K562 (cell line): ENCODE results near the gene HMGCL. TPM values are rescaled to one million over a fixed set of nuclear protein-coding genes. Genes with fewer than 3 reads are reported as not detected.
A peak's percentile ranks its signal among the peaks of the same experiment; 100 is the strongest.

ENCODE experiments used
- ATAC-seq: fragments of 200-7000 bp; cut with Tn5 transposase; 3 replicates; pipeline ENCODE4 v1.9.1; 2020; ENCODE audit warnings: moderate library complexity
- BruUV-seq: library from RNA; stranded (reverse); fragments of 400-500 nt; replicated peaks from 2 replicates; lab custom pipeline; 2021; lab: Mats Ljungman, UMichigan
- CTCF ChIA-PET: fragments of 300-600 bp; formaldehyde crosslinking; extraction: SDS; loops from one replicate; lab custom pipeline; 2021; ENCODE audit warnings: low intra/inter-chr PET ratio; lab: Yijun Ruan, JAX
- POLR2A ChIA-PET: fragments of 300-600, 350-650 bp; sonication (Branson Sonifier 250); formaldehyde crosslinking; extraction: SDS; loops from one replicate; lab custom pipeline; 2021; ENCODE audit warnings: antibody characterized with exemption, inconsistent platforms; lab: Yijun Ruan, JAX
- DNase-seq, 4 experiments: peaks; one replicate each; pipeline versions ENCODE4 v3.0.0 to v3.0.0-alpha.2; 2011 to 2018; ENCODE audit warnings: low spot score in 3 of 4, mixed read lengths in 3 of 4; ENCODE audit errors: extremely low read depth in 1 of 4
- FAIRE-seq: peaks from 2 replicates; lab custom pipeline; 2011; peaks lifted over from hg19 to GRCh38; lab: Jason Lieb, UNC
- H2AFZ ChIP-seq: 2 replicates; pipeline ENCODE4 v1.6.0; 2011; ENCODE audit warnings: low read depth, low read length, control low read depth, inconsistent platforms
- H3K27ac ChIP-seq: fragments of 200-600 bp; 3 replicates; pipeline ENCODE4 v1.8.0; 2011; ENCODE audit warnings: low read depth, mild to moderate bottlenecking, control low read depth, inconsistent platforms, low read length, moderate library complexity, mixed read lengths; ENCODE audit errors: extremely low read depth
- H3K27me3 ChIP-seq, 2 experiments: fragments of 300-600 bp in 1 of 2; 2 replicates in 1 of 2; 3 replicates in 1 of 2; pipeline versions ENCODE4 v1.6.0 to v1.8.0; 2011; ENCODE audit warnings: inconsistent platforms in 2 of 2, low read length in 2 of 2, mild to moderate bottlenecking in 1 of 2, mixed read lengths in 1 of 2, moderate library complexity in 1 of 2; ENCODE audit not compliant: control insufficient read depth in 2 of 2, insufficient read depth in 2 of 2
- H3K36me3 ChIP-seq: fragments of 300-600 bp; 3 replicates; pipeline ENCODE4 v1.8.0; 2011; ENCODE audit warnings: mild to moderate bottlenecking, low read length, inconsistent platforms; ENCODE audit not compliant: control insufficient read depth, insufficient read depth
- H3K4me1 ChIP-seq, 2 experiments: fragments of 200-600 bp in 1 of 2; replicated peaks in 1 of 2; 2 replicates in 1 of 2; 3 replicates in 1 of 2; pipeline versions ENCODE4 v1.5.1 to v1.8.0; 2011; ENCODE audit warnings: inconsistent platforms in 2 of 2, low read length in 2 of 2, mild to moderate bottlenecking in 1 of 2, mixed read lengths in 1 of 2, moderate library complexity in 1 of 2; ENCODE audit not compliant: control insufficient read depth in 2 of 2, insufficient read depth in 2 of 2
- H3K4me2 ChIP-seq: 2 replicates; pipeline ENCODE4 v1.6.1; 2011; ENCODE audit warnings: low read length, control low read depth, inconsistent platforms, mixed read lengths; ENCODE audit not compliant: insufficient read depth
- H3K4me3 ChIP-seq: fragments of 200-600 bp; sonication (generic), shearing (Covaris generic); 2 replicates; pipeline ENCODE4 v1.5.1; 2016; ENCODE audit warnings: control low read depth, inconsistent platforms
- H3K79me2 ChIP-seq: fragments of 200-600 bp; 3 replicates; pipeline ENCODE4 v1.8.0; 2011; ENCODE audit warnings: low read length, inconsistent platforms; ENCODE audit not compliant: control insufficient read depth, insufficient read depth
- H3K9ac ChIP-seq, 2 experiments: 2 replicates each; pipeline versions ENCODE4 v1.6.0 to v1.6.1; 2011; ENCODE audit warnings: low read depth in 2 of 2, low read length in 2 of 2, control low read depth in 1 of 2, inconsistent platforms in 1 of 2, mild to moderate bottlenecking in 1 of 2, mixed read lengths in 1 of 2; ENCODE audit not compliant: insufficient read depth in 1 of 2
- H3K9me1 ChIP-seq: one replicate; pipeline ENCODE4 v1.6.0; 2011; ENCODE audit warnings: inconsistent platforms, mild to moderate bottlenecking, low read length, moderate library complexity; ENCODE audit not compliant: control insufficient read depth, insufficient read depth
- H3K9me3 ChIP-seq: replicated peaks from 2 replicates; pipeline ENCODE4 v1.5.1; 2011; ENCODE audit warnings: low read depth, low read length, inconsistent platforms; ENCODE audit not compliant: control insufficient read depth, insufficient read depth
- H4K20me1 ChIP-seq: replicated peaks from 2 replicates; pipeline ENCODE4 v1.6.1; 2011; ENCODE audit warnings: low read length, inconsistent platforms, mixed read lengths; ENCODE audit not compliant: control insufficient read depth, insufficient read depth
- BCOR ChIP-seq: fragments of 450-650 bp; IDR thresholded peaks from 2 replicates; pipeline ENCODE4 v1.6.1; 2016
- ETV5 ChIP-seq: sonication (generic); formaldehyde crosslinking; IDR thresholded peaks from 2 replicates; pipeline ENCODE4 v1.4.0; 2020; ENCODE audit warnings: low read depth, mild to moderate bottlenecking, missing genetic modification reagents
- FOXA3 ChIP-seq, 2 experiments: fragments of 450-650 bp in 1 of 2; sonication (generic) in 1 of 2; formaldehyde crosslinking; IDR thresholded peaks in 1 of 2; conservative IDR thresholded peaks in 1 of 2; 2 replicates each; pipeline versions ENCODE4 v1.4.0 to v1.8.0; 2020 to 2022; ENCODE audit warnings: mild to moderate bottlenecking in 2 of 2, missing genetic modification reagents in 1 of 2
- GTF2A2 ChIP-seq: IDR thresholded peaks from 2 replicates; pipeline ENCODE4 v1.6.1; 2016; ENCODE audit warnings: mild to moderate bottlenecking, missing genetic modification characterization, missing compliant biosample characterization
- HDAC3 ChIP-seq: fragments of 450-650 bp; IDR thresholded peaks from 2 replicates; pipeline ENCODE4 v1.6.1; 2018; ENCODE audit warnings: borderline replicate concordance, mild to moderate bottlenecking, moderate library complexity; ENCODE audit not compliant: partially characterized antibody
- KDM1A ChIP-seq, 2 experiments: fragments of 450-650 bp; IDR thresholded peaks; 2 replicates each; pipeline ENCODE4 v1.6.1; 2016; ENCODE audit warnings: mild to moderate bottlenecking in 2 of 2
- KLF10 ChIP-seq: fragments of 250-450 bp; sonication (Bioruptor Pico); IDR thresholded peaks from 2 replicates; pipeline ENCODE4 v1.6.1; 2021; ENCODE audit warnings: matching md5 sums
- NONO ChIP-seq, 2 experiments: fragments of 200-400 bp in 1 of 2; fragments of 450-650 bp in 1 of 2; formaldehyde crosslinking in 1 of 2; IDR thresholded peaks; 2 replicates each; pipeline ENCODE4 v1.6.1; 2017; ENCODE audit warnings: low read depth in 2 of 2, mild to moderate bottlenecking in 2 of 2, moderate library complexity in 2 of 2, low read length in 1 of 2
- PCBP1 ChIP-seq: fragments of 200-400 bp; formaldehyde crosslinking; IDR thresholded peaks from 2 replicates; pipeline ENCODE4 v1.6.1; 2018; ENCODE audit warnings: mild to moderate bottlenecking, low read depth, low read length; ENCODE audit not compliant: poor library complexity, severe bottlenecking
- PURB ChIP-seq: sonication (generic); formaldehyde crosslinking; IDR thresholded peaks from 2 replicates; pipeline ENCODE4 v1.9.0; 2021; ENCODE audit warnings: low read depth, mild to moderate bottlenecking, missing genetic modification reagents
- ZC3H4 ChIP-seq: sonication (generic); formaldehyde crosslinking; IDR thresholded peaks from 2 replicates; pipeline ENCODE4 v1.9.0; 2021; ENCODE audit warnings: missing genetic modification reagents, borderline replicate concordance
- ZEB2 ChIP-seq: fragments of 450-650 bp; IDR thresholded peaks from 2 replicates; pipeline ENCODE4 v1.6.1; 2016
- ZNF184 ChIP-seq: sonication (generic); formaldehyde crosslinking; IDR thresholded peaks from 2 replicates; pipeline ENCODE4 v1.5.0; 2020; ENCODE audit warnings: missing genetic modification reagents
- ZNF263 ChIP-seq: sonication (generic); formaldehyde crosslinking; IDR thresholded peaks from 2 replicates; pipeline ENCODE4 v1.8.0; 2022; ENCODE audit warnings: mild to moderate bottlenecking, missing genetic modification reagents, borderline replicate concordance
- ZSCAN29 ChIP-seq: fragments of 450-650 bp; IDR thresholded peaks from 2 replicates; pipeline ENCODE4 v1.6.1; 2017
- WGBS: fragments of 100-300 bp; shearing (Covaris generic); methylation state at CpG from one replicate; pipeline ENCODE4 v1.1.6; 2016; ENCODE audit warnings: low coverage, mixed read lengths; ENCODE audit not compliant: insufficient coverage; ENCODE audit errors: missing lambda C conversion rate; 5-methylcytosine and 5-hydroxymethylcytosine counted together
- in situ Hi-C: fragments of 300-500 bp; cut with MboI; formaldehyde crosslinking; loops from 4 replicates; pipeline ENCODE4 v1.15.0; 2018; ENCODE audit warnings: inconsistent platforms, mixed read lengths
- intact Hi-C: fragments of 100-400 bp; cut with micrococcal nuclease; formaldehyde crosslinking; loops from 2 replicates; pipeline ENCODE4 v1.14.2; 2022
- polyA plus RNA-seq, 8 experiments: library from polyadenylated mRNA; depleted of rRNA in 4 of 8; stranded (reverse) in 5 of 8; unstranded in 3 of 8; fragments of >200 nt; fragmentation: Nextera tagmentation in 2 of 8; fragmentation: Illumina TruSeq in 1 of 8; extraction: Ambion mirVana in 2 of 8; extraction: Trizol in 1 of 8; gene quantifications; 2 replicates each; pipeline versions ENCODE4 v1.2.1 to v1.2.3, GENCODE V29; 2011 to 2014; ENCODE audit warnings: inconsistent platforms in 1 of 8, missing spikeins in 1 of 8
- total RNA-seq, 7 experiments: library from RNA; depleted of rRNA in 6 of 7; stranded (reverse); fragments of >200 nt in 6 of 7; fragmentation: Illumina TruSeq in 2 of 7; extraction: Trizol in 2 of 7; gene quantifications; 2 replicates each; pipeline versions ENCODE4 v1.2.1 to v1.2.3, GENCODE V29; 2011 to 2021; ENCODE audit warnings: low replicate concordance in 1 of 7
- TF ChIP-seq, protein P1 (sequence below): sonication (generic); formaldehyde crosslinking; IDR thresholded peaks from 2 replicates; pipeline ENCODE4 v1.9.0; 2022; ENCODE audit warnings: mild to moderate bottlenecking, missing genetic modification reagents
- TF ChIP-seq, protein P2 (sequence below): sonication (generic); formaldehyde crosslinking; IDR thresholded peaks from 2 replicates; pipeline ENCODE4 v1.8.0; 2022; ENCODE audit warnings: mild to moderate bottlenecking, missing genetic modification reagents
- TF ChIP-seq, protein P3 (sequence below): sonication (generic); formaldehyde crosslinking; IDR thresholded peaks from 2 replicates; pipeline ENCODE4 v1.4.0; 2020; ENCODE audit warnings: mild to moderate bottlenecking, missing genetic modification reagents
- TF ChIP-seq, protein P4 (sequence below): sonication (generic); formaldehyde crosslinking; IDR thresholded peaks from 2 replicates; pipeline ENCODE4 v1.8.0; 2022; ENCODE audit warnings: mild to moderate bottlenecking, missing genetic modification reagents

HMGCL gene
- total and polyA plus RNA-seq, 9 of the 15 experiments (the other 6 are each of a cell fraction or from before 2014, with no cell fraction given) = 18.0 to 82.2 (median 24.2) TPM

DNA sequence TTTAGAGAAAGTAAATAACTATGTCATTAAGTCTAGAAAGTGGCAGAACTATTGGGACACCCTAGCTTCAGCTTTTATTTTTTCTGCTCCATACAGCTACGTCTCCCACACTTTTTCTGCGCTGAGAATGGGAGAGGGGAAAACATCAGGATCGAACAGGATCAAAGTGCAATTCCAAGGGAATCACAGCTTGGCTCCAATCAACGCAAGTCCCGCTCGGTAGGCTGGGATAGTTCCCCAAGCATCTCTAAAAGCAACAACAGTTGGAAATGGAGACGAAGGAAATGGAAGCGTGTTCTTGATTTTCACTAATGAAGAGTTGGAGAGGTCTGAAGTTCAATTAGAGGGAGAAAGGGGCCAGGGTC, 536 bp downstream of the HMGCL start:
- ChIA-PET POLR2A (interaction anchor here (0.9 to 3.3 kb wide), 5 partner anchors 8 to 244 kb away, joined by 3 to 12 read pairs (median 4); no protein-coding TSS in a partner anchor), CTCF (no interaction called here)
- peak overlapping the region; percentile 100 for H3K4me2 ChIP-seq
- under 1% methylated on average over 8 of the region's 8 CpGs for WGBS
- no peaks in the 10 kb centered on the region for H3K9me3 ChIP-seq
- no peaks in the 10 kb centered on the region; the same call in 2 of the 3 replicates for H3K36me3 ChIP-seq
- peak overlapping the region; percentile 99 for H3K9ac ChIP-seq
- BruUV-seq = TSS peak; percentile 85
- H3K27me3 ChIP-seq = no peaks in the 10 kb centered on the region
- DNase-seq (no peak), ATAC-seq (no peak; the same call in 2 of the 3 replicates), FAIRE-seq (no peak)
- peak overlapping the region; percentile 90 for H3K4me3 ChIP-seq
- H2AFZ ChIP-seq = peak overlapping the region; percentile 93
- no peaks in the 10 kb centered on the region for H4K20me1 ChIP-seq
- in situ Hi-C loops = no loop called here
- intact Hi-C loops = no loop called here
- H3K79me2 ChIP-seq = peaks cover 14% of the 10 kb centered on the region
- peaks cover 5 to 17% of the 10 kb centered on the region in 2 experiments; a peak in 4 of 5 replicates for H3K4me1 ChIP-seq
- H3K9me1 ChIP-seq = no peaks in the 10 kb centered on the region
- H3K27ac ChIP-seq = peak overlapping the region; percentile 88
- TF ChIP-seq, protein P1, sequence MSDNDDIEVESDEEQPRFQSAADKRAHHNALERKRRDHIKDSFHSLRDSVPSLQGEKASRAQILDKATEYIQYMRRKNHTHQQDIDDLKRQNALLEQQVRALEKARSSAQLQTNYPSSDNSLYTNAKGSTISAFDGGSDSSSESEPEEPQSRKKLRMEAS = no peak
- TF ChIP-seq KDM1A (IDR thresholded peaks at IDR 0.05) (no peak), ZC3H4 (CRISPR knock-in tag) (peak; percentile 53; the same call in 1 of the 2 replicates), NONO (IDR thresholded peaks at IDR 0.05; ENCODE audit: low read depth in 2 of 2, low read length in 1 of 2) (no peak), ZSCAN29 (no peak), ETV5 (CRISPR knock-in tag) (peak; percentile 48; the same call in 1 of the 2 replicates), ZNF263 (CRISPR knock-in tag) (0 out of 2 replicates have a peak, but pooled peaks have one; percentile 30), HDAC3 (no peak), ZEB2 (no peak), BCOR (no peak), KLF10 (CRISPR knock-in tag) (no peak), GTF2A2 (tag) (no peak), ZNF184 (CRISPR knock-in tag) (no peak), PURB (no peak), PCBP1 (no peak), FOXA3 (CRISPR knock-in tag; conservative IDR thresholded peaks at IDR 0.05 in 1 of 2, IDR thresholded peaks at IDR 0.05 in 1 of 2) (no peak)
- TF ChIP-seq, protein P2, sequence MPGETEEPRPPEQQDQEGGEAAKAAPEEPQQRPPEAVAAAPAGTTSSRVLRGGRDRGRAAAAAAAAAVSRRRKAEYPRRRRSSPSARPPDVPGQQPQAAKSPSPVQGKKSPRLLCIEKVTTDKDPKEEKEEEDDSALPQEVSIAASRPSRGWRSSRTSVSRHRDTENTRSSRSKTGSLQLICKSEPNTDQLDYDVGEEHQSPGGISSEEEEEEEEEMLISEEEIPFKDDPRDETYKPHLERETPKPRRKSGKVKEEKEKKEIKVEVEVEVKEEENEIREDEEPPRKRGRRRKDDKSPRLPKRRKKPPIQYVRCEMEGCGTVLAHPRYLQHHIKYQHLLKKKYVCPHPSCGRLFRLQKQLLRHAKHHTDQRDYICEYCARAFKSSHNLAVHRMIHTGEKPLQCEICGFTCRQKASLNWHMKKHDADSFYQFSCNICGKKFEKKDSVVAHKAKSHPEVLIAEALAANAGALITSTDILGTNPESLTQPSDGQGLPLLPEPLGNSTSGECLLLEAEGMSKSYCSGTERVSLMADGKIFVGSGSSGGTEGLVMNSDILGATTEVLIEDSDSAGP = peak; percentile 55; the same call in 1 of the 2 replicates
- TF ChIP-seq, protein P3, sequence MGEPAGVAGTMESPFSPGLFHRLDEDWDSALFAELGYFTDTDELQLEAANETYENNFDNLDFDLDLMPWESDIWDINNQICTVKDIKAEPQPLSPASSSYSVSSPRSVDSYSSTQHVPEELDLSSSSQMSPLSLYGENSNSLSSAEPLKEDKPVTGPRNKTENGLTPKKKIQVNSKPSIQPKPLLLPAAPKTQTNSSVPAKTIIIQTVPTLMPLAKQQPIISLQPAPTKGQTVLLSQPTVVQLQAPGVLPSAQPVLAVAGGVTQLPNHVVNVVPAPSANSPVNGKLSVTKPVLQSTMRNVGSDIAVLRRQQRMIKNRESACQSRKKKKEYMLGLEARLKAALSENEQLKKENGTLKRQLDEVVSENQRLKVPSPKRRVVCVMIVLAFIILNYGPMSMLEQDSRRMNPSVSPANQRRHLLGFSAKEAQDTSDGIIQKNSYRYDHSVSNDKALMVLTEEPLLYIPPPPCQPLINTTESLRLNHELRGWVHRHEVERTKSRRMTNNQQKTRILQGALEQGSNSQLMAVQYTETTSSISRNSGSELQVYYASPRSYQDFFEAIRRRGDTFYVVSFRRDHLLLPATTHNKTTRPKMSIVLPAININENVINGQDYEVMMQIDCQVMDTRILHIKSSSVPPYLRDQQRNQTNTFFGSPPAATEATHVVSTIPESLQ (CRISPR knock-in tag) = peak; percentile 58
- TF ChIP-seq, protein P4, sequence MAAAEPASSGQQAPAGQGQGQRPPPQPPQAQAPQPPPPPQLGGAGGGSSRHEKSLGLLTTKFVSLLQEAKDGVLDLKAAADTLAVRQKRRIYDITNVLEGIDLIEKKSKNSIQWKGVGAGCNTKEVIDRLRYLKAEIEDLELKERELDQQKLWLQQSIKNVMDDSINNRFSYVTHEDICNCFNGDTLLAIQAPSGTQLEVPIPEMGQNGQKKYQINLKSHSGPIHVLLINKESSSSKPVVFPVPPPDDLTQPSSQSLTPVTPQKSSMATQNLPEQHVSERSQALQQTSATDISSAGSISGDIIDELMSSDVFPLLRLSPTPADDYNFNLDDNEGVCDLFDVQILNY = 0 out of 2 replicates have a peak, but pooled peaks have one; percentile 10
